ENCODE data around the gene HNRNPH3. TPM values are rescaled to one million over a fixed set of nuclear protein-coding genes. Genes with fewer than 3 reads are reported as not detected.
"Not testable (repeated sequence)": the region's sequence is repeated elsewhere in the genome, so short reads cannot be mapped to it uniquely, and the experiment has no call there.

HNRNPH3 gene
- total RNA-seq, 1 donor from 2014 or later: 66.5 TPM

GRCh38 chr10:68303849-68304412 lies 27.9 kb upstream of the HNRNPH3 start:
- Mint-ChIP-seq H3K27ac (ENCODE audit: unreplicated experiment) (no peak overlapping the region), H3K36me3 (ENCODE audit: low read depth) (no peaks in the 10 kb centered on the region), H3K9me3 (ENCODE audit: low read depth) (no peaks in the 10 kb centered on the region), H3K27me3 (ENCODE audit: low read depth) (no peaks in the 10 kb centered on the region), H3K4me1 (ENCODE audit: low read depth) (peaks cover 11% of the 10 kb centered on the region), H3K4me3 (ENCODE audit: unreplicated experiment) (no peak overlapping the region)
- DNase-seq (ENCODE audit: low spot score): no peak
- TF ChIP-seq CTCF (IDR thresholded peaks at IDR 0.05): no peak

- no peak for DNase-seq (ENCODE audit: low spot score)
- Mint-ChIP-seq H3K36me3 (ENCODE audit: low read depth) (no peaks in the 10 kb centered on the region), H3K4me3 (ENCODE audit: unreplicated experiment) (no peak overlapping the region), H3K4me1 (ENCODE audit: low read depth) (peaks cover 11% of the 10 kb centered on the region), H3K27me3 (ENCODE audit: low read depth) (no peaks in the 10 kb centered on the region), H3K27ac (ENCODE audit: unreplicated experiment) (no peak overlapping the region), H3K9me3 (ENCODE audit: low read depth) (no peaks in the 10 kb centered on the region)
- TF ChIP-seq CTCF (IDR thresholded peaks at IDR 0.05): no peak
Observed at GRCh38 chr10:68305854-68306253, 26.0 kb upstream of the HNRNPH3 start.

GRCh38 chr10:68310531-68310930 lies 21.3 kb upstream of the HNRNPH3 start:
- TF ChIP-seq CTCF (IDR thresholded peaks at IDR 0.05): no peak
- no peak for DNase-seq (ENCODE audit: low spot score)
- H3K4me3 Mint-ChIP-seq (ENCODE audit: unreplicated experiment): no peak overlapping the region
- H3K27ac Mint-ChIP-seq (ENCODE audit: unreplicated experiment): no peak overlapping the region
- H3K4me1 Mint-ChIP-seq (ENCODE audit: low read depth): peaks cover 4% of the 10 kb centered on the region
- H3K9me3 Mint-ChIP-seq (ENCODE audit: low read depth): no peaks in the 10 kb centered on the region
- no peaks in the 10 kb centered on the region for H3K36me3 Mint-ChIP-seq (ENCODE audit: low read depth)
- no peaks in the 10 kb centered on the region for H3K27me3 Mint-ChIP-seq (ENCODE audit: low read depth)

- H3K4me1 Mint-ChIP-seq (ENCODE audit: low read depth); H3K27ac Mint-ChIP-seq (ENCODE audit: unreplicated experiment); DNase-seq (ENCODE audit: low spot score); H3K36me3 Mint-ChIP-seq (ENCODE audit: low read depth); H3K4me3 Mint-ChIP-seq (ENCODE audit: unreplicated experiment); H3K27me3 Mint-ChIP-seq (ENCODE audit: low read depth): not testable (repeated sequence)
- peaks cover 15% of the 10 kb centered on the region for H3K9me3 Mint-ChIP-seq (ENCODE audit: low read depth)
Observed at GRCh38 chr10:68314930-68315329, 16.9 kb upstream of the HNRNPH3 start.

GRCh38 chr10:68315582-68315981 lies 16.3 kb upstream of the HNRNPH3 start:
- H3K27me3 Mint-ChIP-seq (ENCODE audit: low read depth): no peaks in the 10 kb centered on the region
- H3K4me1 Mint-ChIP-seq (ENCODE audit: low read depth): no peaks in the 10 kb centered on the region
- peaks cover 15% of the 10 kb centered on the region for H3K9me3 Mint-ChIP-seq (ENCODE audit: low read depth)
- H3K4me3 Mint-ChIP-seq (ENCODE audit: unreplicated experiment): no peak overlapping the region
- peaks cover 6% of the 10 kb centered on the region for H3K36me3 Mint-ChIP-seq (ENCODE audit: low read depth)
- no peak overlapping the region for H3K27ac Mint-ChIP-seq (ENCODE audit: unreplicated experiment)
- no peak for DNase-seq (ENCODE audit: low spot score)
- TF ChIP-seq CTCF (IDR thresholded peaks at IDR 0.05): no peak

- Mint-ChIP-seq H3K36me3 (ENCODE audit: low read depth) (peaks cover 6% of the 10 kb centered on the region), H3K4me1 (ENCODE audit: low read depth) (no peaks in the 10 kb centered on the region), H3K27me3 (ENCODE audit: low read depth) (no peaks in the 10 kb centered on the region), H3K27ac (ENCODE audit: unreplicated experiment) (no peak overlapping the region), H3K9me3 (ENCODE audit: low read depth) (peaks cover 15% of the 10 kb centered on the region), H3K4me3 (ENCODE audit: unreplicated experiment) (no peak overlapping the region)
- DNase-seq (ENCODE audit: low spot score): no peak
- no peak for TF ChIP-seq CTCF (IDR thresholded peaks at IDR 0.05)
Observed at GRCh38 chr10:68318331-68319059, 13.4 kb upstream of the HNRNPH3 start.

GRCh38 chr10:68324396-68324795 lies 7.5 kb upstream of the HNRNPH3 start:
- not testable (repeated sequence) for H3K4me3 Mint-ChIP-seq (ENCODE audit: unreplicated experiment); H3K36me3 Mint-ChIP-seq (ENCODE audit: low read depth); H3K27ac Mint-ChIP-seq (ENCODE audit: unreplicated experiment); H3K9me3 Mint-ChIP-seq (ENCODE audit: low read depth); H3K27me3 Mint-ChIP-seq (ENCODE audit: low read depth); DNase-seq (ENCODE audit: low spot score)
- H3K4me1 Mint-ChIP-seq (ENCODE audit: low read depth): peaks cover 17% of the 10 kb centered on the region
